Endothelial cell of umbilical vein (primary cell): ENCODE data around the gene F3. TPM values are rescaled to one million over a fixed set of nuclear protein-coding genes. Genes with fewer than 3 reads are reported as not detected.

Experiments
- BruUV-seq: library from RNA; stranded (reverse); fragments of 400-500 nt; replicated peaks from 2 replicates; lab custom pipeline; 2021; lab: Mats Ljungman, UMichigan
- CTCF ChIA-PET: fragments of 300-600, 350-600 bp; sonication (Branson Sonifier 250); formaldehyde crosslinking; loops from one replicate; lab custom pipeline; 2021; ENCODE audit warnings: antibody characterized with exemption, inconsistent platforms; lab: Charles Lee
- POLR2A ChIA-PET: fragments of 300-600, 350-600 bp; sonication (Branson Sonifier 250); formaldehyde crosslinking; loops from one replicate; lab custom pipeline; 2021; ENCODE audit warnings: antibody characterized with exemption, inconsistent platforms; lab: Charles Lee
- DNase-seq: peaks from one replicate; pipeline ENCODE4 v3.0.0-alpha.2; 2011; ENCODE audit warnings: low read depth, low spot score
- FAIRE-seq: peaks from 2 replicates; lab custom pipeline; 2011; peaks lifted over from hg19 to GRCh38; lab: Jason Lieb, UNC
- H2AFZ ChIP-seq: 2 replicates; pipeline ENCODE4 v1.6.0; 2012; ENCODE audit warnings: low read depth, low read length, control low read depth, inconsistent platforms
- H3K27ac ChIP-seq: 2 replicates; pipeline ENCODE4 v1.5.1; 2011; ENCODE audit warnings: low read depth, mild to moderate bottlenecking, control low read depth, low read length, moderate library complexity; ENCODE audit not compliant: insufficient read depth
- H3K27me3 ChIP-seq, 2 experiments: 2 replicates each; pipeline versions ENCODE4 v1.6.0 to v1.6.1; 2011; ENCODE audit warnings: low read length in 2 of 2, mixed read lengths in 1 of 2; ENCODE audit not compliant: control insufficient read depth in 2 of 2, insufficient read depth in 2 of 2
- H3K36me3 ChIP-seq, 2 experiments: 2 replicates in 1 of 2; 3 replicates in 1 of 2; pipeline ENCODE4 v1.5.1; 2011; ENCODE audit warnings: low read length in 2 of 2, mild to moderate bottlenecking in 1 of 2, moderate library complexity in 1 of 2; ENCODE audit not compliant: control insufficient read depth in 2 of 2, insufficient read depth in 2 of 2; ENCODE audit errors: extremely low read depth in 1 of 2
- H3K4me1 ChIP-seq: 3 replicates; pipeline ENCODE4 v1.5.1; 2011; ENCODE audit warnings: mild to moderate bottlenecking, low read length; ENCODE audit not compliant: control insufficient read depth, insufficient read depth; ENCODE audit errors: extremely low read depth
- H3K4me2 ChIP-seq: 2 replicates; pipeline ENCODE4 v1.6.1; 2011; ENCODE audit warnings: low read length, control low read depth, mixed read lengths; ENCODE audit not compliant: insufficient read depth
- H3K4me3 ChIP-seq, 3 experiments: fragments of 200-600 bp in 1 of 3; sonication (generic), shearing (Covaris generic) in 1 of 3; replicated peaks in 1 of 3; 2 replicates each; pipeline ENCODE4 v1.5.1; 2011 to 2016; ENCODE audit warnings: control low read depth in 3 of 3, low read length in 3 of 3, mild to moderate bottlenecking in 2 of 3, inconsistent platforms in 1 of 3, low read depth in 1 of 3, moderate library complexity in 1 of 3; ENCODE audit not compliant: insufficient read depth in 1 of 3
- H3K79me2 ChIP-seq: 2 replicates; pipeline ENCODE4 v1.6.0; 2012; ENCODE audit warnings: low read length, inconsistent platforms; ENCODE audit not compliant: control insufficient read depth, insufficient read depth
- H3K9ac ChIP-seq: replicated peaks from 2 replicates; pipeline ENCODE3; 2011; ENCODE audit warnings: low read length, control low read depth; ENCODE audit not compliant: insufficient read depth; ENCODE audit errors: extremely low read depth
- H3K9me1 ChIP-seq: replicated peaks from 3 replicates; pipeline ENCODE4 v1.6.0; 2011; ENCODE audit warnings: mild to moderate bottlenecking, low read length; ENCODE audit not compliant: control insufficient read depth, insufficient read depth; ENCODE audit errors: extremely low read depth
- H3K9me3 ChIP-seq: replicated peaks from 2 replicates; pipeline ENCODE4 v1.5.1; 2012; ENCODE audit warnings: low read length, inconsistent platforms; ENCODE audit not compliant: control insufficient read depth, insufficient read depth
- H4K20me1 ChIP-seq: replicated peaks from 2 replicates; pipeline ENCODE3; 2011; ENCODE audit warnings: mild to moderate bottlenecking, low read length; ENCODE audit not compliant: control insufficient read depth, insufficient read depth; ENCODE audit errors: extremely low read depth
- CTCF ChIP-seq, 2 donors: IDR thresholded peaks; 1 replicate in 1 of 2; 2 replicates in 1 of 2; pipeline ENCODE4 v1.5.1; 2011; ENCODE audit warnings: low read length in 2 of 2, mild to moderate bottlenecking in 2 of 2, moderate library complexity in 2 of 2, control low read depth in 1 of 2, inconsistent platforms in 1 of 2, low read depth in 1 of 2; ENCODE audit not compliant: insufficient read depth in 1 of 2; ENCODE audit errors: extremely low read depth in 1 of 2
- EZH2 ChIP-seq: IDR thresholded peaks from 2 replicates; pipeline ENCODE4 v1.6.1; 2012; ENCODE audit warnings: borderline replicate concordance, low read depth, mild to moderate bottlenecking, moderate library complexity, low read length, inconsistent platforms; ENCODE audit not compliant: severe bottlenecking
- FOS ChIP-seq: IDR thresholded peaks from 2 replicates; pipeline ENCODE4 v1.6.1; 2011; ENCODE audit warnings: mild to moderate bottlenecking, low read length, moderate library complexity, borderline replicate concordance; ENCODE audit not compliant: insufficient read depth
- GATA2 ChIP-seq: IDR thresholded peaks from 2 replicates; pipeline ENCODE4 v1.7.0; 2011; ENCODE audit warnings: low read depth, mild to moderate bottlenecking, moderate library complexity, mixed read lengths, low read length; ENCODE audit not compliant: insufficient read length, insufficient read depth
- JUN ChIP-seq: IDR thresholded peaks from 2 replicates; pipeline ENCODE4 v1.6.1; 2011; ENCODE audit warnings: borderline replicate concordance, low read depth; ENCODE audit not compliant: insufficient read length, insufficient read depth
- MAX ChIP-seq: IDR thresholded peaks from 2 replicates; pipeline ENCODE4 v1.6.1; 2011; ENCODE audit not compliant: insufficient read depth, insufficient read length
- MYC ChIP-seq: IDR thresholded peaks from one replicate; pipeline ENCODE4 v1.6.1; 2011; ENCODE audit warnings: mild to moderate bottlenecking, low read depth, low read length
- POLR2A ChIP-seq: IDR thresholded peaks from 2 replicates; pipeline ENCODE4 v1.6.1; 2012; ENCODE audit warnings: low read depth, mild to moderate bottlenecking, control low read depth, low read length
- dilution Hi-C: fragments of 300-500 bp; cut with MboI; formaldehyde crosslinking; loops from one replicate; pipeline ENCODE4 v1.15.0; 2019; ENCODE audit warnings: low sequenced_read_pairs; ENCODE audit not compliant: extremely low pct_ligation_motif_present
- intact Hi-C: fragments of 100-400 bp; cut with micrococcal nuclease; formaldehyde crosslinking; loops from one replicate; pipeline ENCODE4 v1.10.0; 2022
- polyA plus RNA-seq, 4 experiments: library from polyadenylated mRNA; depleted of rRNA in 3 of 4; stranded (reverse) in 3 of 4; unstranded in 1 of 4; fragments of >200 nt; gene quantifications; 2 replicates each; pipeline versions ENCODE4 v1.2.1 to v1.2.3, GENCODE V29; 2011 to 2012; ENCODE audit warnings: missing spikeins in 1 of 4
- total RNA-seq: library from RNA; stranded (reverse); gene quantifications from 2 replicates; pipeline ENCODE4 v1.2.3, GENCODE V29; 2021

F3 gene
- total and polyA plus RNA-seq, 2 donors (not counting 3 experiments of a cell fraction or from before 2014, with no cell fraction given): 1.2 to 2.3 TPM

GRCh38 chr1:94503153-94503552 lies 38.4 kb downstream of the F3 start:
- POLR2A ChIA-PET: no interaction called here
- dilution Hi-C loops: no loop called here
- no peak for FAIRE-seq

More at GRCh38 chr1:94503153-94503552, 38.4 kb downstream of the F3 start:
- no peaks in the 10 kb centered on the region for H3K4me1 ChIP-seq
- TF ChIP-seq JUN (no peak), MYC (no peak), FOS (no peak), CTCF (IDR thresholded peaks at IDR 0.05; ENCODE audit: extremely low read depth in 1 of 2, insufficient read depth in 1 of 2, low read depth in 1 of 2, low read length in 2 of 2) (no peak), GATA2 (no peak), MAX (no peak), POLR2A (no peak), EZH2 (no peak)
- H4K20me1 ChIP-seq: no peaks in the 10 kb centered on the region
- no peaks in the 10 kb centered on the region for H3K9me1 ChIP-seq
- H3K4me3 ChIP-seq: no peak overlapping the region
- H3K36me3 ChIP-seq: peaks cover 1 to 4% of the 10 kb centered on the region in 2 experiments
- no peak overlapping the region for H2AFZ ChIP-seq
- CTCF ChIA-PET: interaction anchor here (1.3 to 2.0 kb wide), 2 partner anchors 22 to 304 kb away, joined by 4 to 9 read pairs; no protein-coding TSS in a partner anchor
- BruUV-seq: no TSS peak
- intact Hi-C loops: no loop called here
- no peak for DNase-seq
- H3K9ac ChIP-seq: no peak overlapping the region
- H3K9me3 ChIP-seq: no peaks in the 10 kb centered on the region
- no peaks in the 10 kb centered on the region for H3K79me2 ChIP-seq
- H3K27ac ChIP-seq: no peak overlapping the region
- H3K27me3 ChIP-seq: no peaks in the 10 kb centered on the region
- no peak overlapping the region for H3K4me2 ChIP-seq
